ENCODE data around the gene PRR14.

PRR14 gene

GRCh38 chr16:30665155-30665829 lies 14.5 kb downstream of the PRR14 start:
- no peaks in the 10 kb centered on the region for H3K9me3 ChIP-seq (ENCODE audit: control insufficient read depth, insufficient read depth, low read length)
- H3K4me3 ChIP-seq (ENCODE audit: low read depth, low read length): no peak overlapping the region
- peaks cover 5% of the 10 kb centered on the region for H3K36me3 ChIP-seq (ENCODE audit: control insufficient read depth, insufficient read depth, low read length)
- no peaks in the 10 kb centered on the region for H3K4me1 ChIP-seq (ENCODE audit: control insufficient read depth, insufficient read depth, low read length)
- H3K27me3 ChIP-seq (ENCODE audit: control insufficient read depth, insufficient read depth, low read length): peaks cover 50% of the 10 kb centered on the region
- no peak overlapping the region for H3K9ac ChIP-seq (ENCODE audit: low read depth, low read length)

GRCh38 chr16:30665830-30666190 lies 15.1 kb downstream of the PRR14 start:
- no peaks in the 10 kb centered on the region for H3K9me3 ChIP-seq (ENCODE audit: control insufficient read depth, insufficient read depth, low read length)
- H3K27me3 ChIP-seq (ENCODE audit: control insufficient read depth, insufficient read depth, low read length): peaks cover 50% of the 10 kb centered on the region
- H3K4me1 ChIP-seq (ENCODE audit: control insufficient read depth, insufficient read depth, low read length): no peaks in the 10 kb centered on the region
- H3K4me3 ChIP-seq (ENCODE audit: low read depth, low read length): no peak overlapping the region
- H3K9ac ChIP-seq (ENCODE audit: low read depth, low read length): no peak overlapping the region
- peaks cover 5% of the 10 kb centered on the region for H3K36me3 ChIP-seq (ENCODE audit: control insufficient read depth, insufficient read depth, low read length)

GRCh38 chr16:30666681-30667080 lies 15.9 kb downstream of the PRR14 start:
- no peak overlapping the region for H3K9ac ChIP-seq (ENCODE audit: low read depth, low read length)
- H3K4me1 ChIP-seq (ENCODE audit: control insufficient read depth, insufficient read depth, low read length): no peaks in the 10 kb centered on the region
- H3K9me3 ChIP-seq (ENCODE audit: control insufficient read depth, insufficient read depth, low read length): no peaks in the 10 kb centered on the region
- peaks cover 49% of the 10 kb centered on the region for H3K27me3 ChIP-seq (ENCODE audit: control insufficient read depth, insufficient read depth, low read length)
- no peak overlapping the region for H3K4me3 ChIP-seq (ENCODE audit: low read depth, low read length)
- H3K36me3 ChIP-seq (ENCODE audit: control insufficient read depth, insufficient read depth, low read length): peaks cover 5% of the 10 kb centered on the region

- no peak overlapping the region for H3K9ac ChIP-seq (ENCODE audit: low read depth, low read length)
- no peaks in the 10 kb centered on the region for H3K4me1 ChIP-seq (ENCODE audit: control insufficient read depth, insufficient read depth, low read length)
- no peak overlapping the region for H3K4me3 ChIP-seq (ENCODE audit: low read depth, low read length)
- peaks cover 5% of the 10 kb centered on the region for H3K36me3 ChIP-seq (ENCODE audit: control insufficient read depth, insufficient read depth, low read length)
- H3K27me3 ChIP-seq (ENCODE audit: control insufficient read depth, insufficient read depth, low read length): peaks cover 51% of the 10 kb centered on the region
- no peaks in the 10 kb centered on the region for H3K9me3 ChIP-seq (ENCODE audit: control insufficient read depth, insufficient read depth, low read length)
These were observed 16.7 kb downstream of the PRR14 start for GRCh38 chr16:30667361-30667905.

GRCh38 chr16:30668393-30668792 lies 17.6 kb downstream of the PRR14 start:
- peaks cover 5% of the 10 kb centered on the region for H3K36me3 ChIP-seq (ENCODE audit: control insufficient read depth, insufficient read depth, low read length)
- H3K9ac ChIP-seq (ENCODE audit: low read depth, low read length): no peak overlapping the region
- H3K27me3 ChIP-seq (ENCODE audit: control insufficient read depth, insufficient read depth, low read length): peaks cover 57% of the 10 kb centered on the region
- no peaks in the 10 kb centered on the region for H3K4me1 ChIP-seq (ENCODE audit: control insufficient read depth, insufficient read depth, low read length)
- no peaks in the 10 kb centered on the region for H3K9me3 ChIP-seq (ENCODE audit: control insufficient read depth, insufficient read depth, low read length)
- H3K4me3 ChIP-seq (ENCODE audit: low read depth, low read length): no peak overlapping the region

- no peaks in the 10 kb centered on the region for H3K9me3 ChIP-seq (ENCODE audit: control insufficient read depth, insufficient read depth, low read length)
These were observed 18.5 kb downstream of the PRR14 start for GRCh38 chr16:30669026-30669902.

GRCh38 chr16:30669903-30670824 lies 19.4 kb downstream of the PRR14 start:
- peaks cover 70% of the 10 kb centered on the region for H3K27me3 ChIP-seq (ENCODE audit: control insufficient read depth, insufficient read depth, low read length)
- H3K36me3 ChIP-seq (ENCODE audit: control insufficient read depth, insufficient read depth, low read length): no peaks in the 10 kb centered on the region
- no peak overlapping the region for H3K4me3 ChIP-seq (ENCODE audit: low read depth, low read length)
- H3K9me3 ChIP-seq (ENCODE audit: control insufficient read depth, insufficient read depth, low read length): no peaks in the 10 kb centered on the region
- H3K4me1 ChIP-seq (ENCODE audit: control insufficient read depth, insufficient read depth, low read length): no peaks in the 10 kb centered on the region
- no peak overlapping the region for H3K9ac ChIP-seq (ENCODE audit: low read depth, low read length)

More at GRCh38 chr16:30669026-30669902, 18.5 kb downstream of the PRR14 start:
- peaks cover 66% of the 10 kb centered on the region for H3K27me3 ChIP-seq (ENCODE audit: control insufficient read depth, insufficient read depth, low read length)
- H3K36me3 ChIP-seq (ENCODE audit: control insufficient read depth, insufficient read depth, low read length): peaks cover 5% of the 10 kb centered on the region
- H3K9ac ChIP-seq (ENCODE audit: low read depth, low read length): no peak overlapping the region
- H3K4me1 ChIP-seq (ENCODE audit: control insufficient read depth, insufficient read depth, low read length): no peaks in the 10 kb centered on the region
- no peak overlapping the region for H3K4me3 ChIP-seq (ENCODE audit: low read depth, low read length)

- Histone ChIP-seq H3K27me3 (ENCODE audit: control insufficient read depth, insufficient read depth, low read length) (peaks cover 91% of the 10 kb centered on the region), H3K9ac (ENCODE audit: low read depth, low read length) (no peak overlapping the region), H3K4me1 (ENCODE audit: control insufficient read depth, insufficient read depth, low read length) (no peaks in the 10 kb centered on the region), H3K4me3 (ENCODE audit: low read depth, low read length) (no peak overlapping the region), H3K36me3 (ENCODE audit: control insufficient read depth, insufficient read depth, low read length) (no peaks in the 10 kb centered on the region), H3K9me3 (ENCODE audit: control insufficient read depth, insufficient read depth, low read length) (no peaks in the 10 kb centered on the region)
These were observed 24.4 kb downstream of the PRR14 start for GRCh38 chr16:30675143-30675542.

- Histone ChIP-seq H3K4me1 (ENCODE audit: control insufficient read depth, insufficient read depth, low read length) (no peaks in the 10 kb centered on the region), H3K9me3 (ENCODE audit: control insufficient read depth, insufficient read depth, low read length) (no peaks in the 10 kb centered on the region), H3K4me3 (ENCODE audit: low read depth, low read length) (no peak overlapping the region), H3K9ac (ENCODE audit: low read depth, low read length) (no peak overlapping the region), H3K27me3 (ENCODE audit: control insufficient read depth, insufficient read depth, low read length) (peaks cover 92% of the 10 kb centered on the region), H3K36me3 (ENCODE audit: control insufficient read depth, insufficient read depth, low read length) (no peaks in the 10 kb centered on the region)
These were observed 27.3 kb downstream of the PRR14 start for GRCh38 chr16:30677931-30678585.

- no peaks in the 10 kb centered on the region for H3K4me1 ChIP-seq (ENCODE audit: control insufficient read depth, insufficient read depth, low read length)
- H3K9me3 ChIP-seq (ENCODE audit: control insufficient read depth, insufficient read depth, low read length): no peaks in the 10 kb centered on the region
- H3K4me3 ChIP-seq (ENCODE audit: low read depth, low read length): no peak overlapping the region
- peaks cover 92% of the 10 kb centered on the region for H3K27me3 ChIP-seq (ENCODE audit: control insufficient read depth, insufficient read depth, low read length)
- no peak overlapping the region for H3K9ac ChIP-seq (ENCODE audit: low read depth, low read length)
- no peaks in the 10 kb centered on the region for H3K36me3 ChIP-seq (ENCODE audit: control insufficient read depth, insufficient read depth, low read length)
These were observed 27.8 kb downstream of the PRR14 start for GRCh38 chr16:30678586-30678970.

- Histone ChIP-seq H3K4me3 (ENCODE audit: low read depth, low read length) (no peak overlapping the region), H3K9me3 (ENCODE audit: control insufficient read depth, insufficient read depth, low read length) (no peaks in the 10 kb centered on the region), H3K27me3 (ENCODE audit: control insufficient read depth, insufficient read depth, low read length) (peaks cover 92% of the 10 kb centered on the region), H3K36me3 (ENCODE audit: control insufficient read depth, insufficient read depth, low read length) (no peaks in the 10 kb centered on the region), H3K9ac (ENCODE audit: low read depth, low read length) (no peak overlapping the region), H3K4me1 (ENCODE audit: control insufficient read depth, insufficient read depth, low read length) (no peaks in the 10 kb centered on the region)
These were observed 29.6 kb downstream of the PRR14 start for GRCh38 chr16:30680326-30680725.

All from iPS-15b (cell line).